NOMO-1 treated with dmso at 0.1 percent for 144 hours (cell line): ENCODE data around the gene HS6ST3.
"Not testable (repeated sequence)": the region's sequence is repeated elsewhere in the genome, so short reads cannot be mapped to it uniquely, and the experiment has no call there.

Experiments
- DNase-seq: peaks from one replicate; lab custom pipeline; 2025; ENCODE audit not compliant: unreplicated experiment; lab: John Stamatoyannopoulos, UW

HS6ST3 gene

GRCh38 chr13:96778302-96778701, 688.4 kb downstream of the HS6ST3 start:
- not testable (repeated sequence) for DNase-seq

- no peak for DNase-seq
These were observed 689.8 kb downstream of the HS6ST3 start for GRCh38 chr13:96779691-96780090.

GRCh38 chr13:96780105-96780504, 690.2 kb downstream of the HS6ST3 start:
- no peak for DNase-seq

- DNase-seq: no peak
These were observed 691.2 kb downstream of the HS6ST3 start for GRCh38 chr13:96781141-96781540.

GRCh38 chr13:96782186-96782585, 692.3 kb downstream of the HS6ST3 start:
- no peak for DNase-seq

- DNase-seq: no peak
These were observed 693.1 kb downstream of the HS6ST3 start for GRCh38 chr13:96783057-96783456.

- no peak for DNase-seq
These were observed 693.6 kb downstream of the HS6ST3 start for GRCh38 chr13:96783511-96783910.

- no peak for DNase-seq
These were observed 696.1 kb downstream of the HS6ST3 start for GRCh38 chr13:96785986-96786385.

- no peak for DNase-seq
These were observed 702.3 kb downstream of the HS6ST3 start for GRCh38 chr13:96792188-96792587.

- no peak for DNase-seq
These were observed 703.0 kb downstream of the HS6ST3 start for GRCh38 chr13:96792736-96793403.

GRCh38 chr13:96793404-96793755, 703.5 kb downstream of the HS6ST3 start:
- DNase-seq: no peak

- DNase-seq: no peak
These were observed 704.8 kb downstream of the HS6ST3 start for GRCh38 chr13:96794669-96795068.

- no peak for DNase-seq
These were observed 705.8 kb downstream of the HS6ST3 start for GRCh38 chr13:96795670-96796069.

GRCh38 chr13:96796091-96796633, 706.3 kb downstream of the HS6ST3 start:
- DNase-seq: no peak

GRCh38 chr13:96797136-96797535, 707.2 kb downstream of the HS6ST3 start:
- no peak for DNase-seq

- no peak for DNase-seq
These were observed 713.7 kb downstream of the HS6ST3 start for GRCh38 chr13:96803456-96804100.

- DNase-seq: no peak
These were observed 714.3 kb downstream of the HS6ST3 start for GRCh38 chr13:96804174-96804573.

GRCh38 chr13:96806746-96807145, 716.8 kb downstream of the HS6ST3 start:
- DNase-seq: no peak

- no peak for DNase-seq
These were observed 719.6 kb downstream of the HS6ST3 start for GRCh38 chr13:96809366-96810096.

GRCh38 chr13:96810104-96810503, 720.2 kb downstream of the HS6ST3 start:
- no peak for DNase-seq

GRCh38 chr13:96811049-96811448, 721.1 kb downstream of the HS6ST3 start:
- no peak for DNase-seq

- DNase-seq: no peak
These were observed 726.4 kb downstream of the HS6ST3 start for GRCh38 chr13:96816261-96816660.
